Prostate gland (tissue), 2 donors: ENCODE data around the gene UNC5A. TPM values are rescaled to one million over a fixed set of nuclear protein-coding genes. Genes with fewer than 3 reads are reported as not detected.

Experiments
- DNase-seq: peaks from one replicate; pipeline ENCODE4 v3.0.0-alpha.2; 2019; ENCODE audit warnings: low spot score
- H3K27ac ChIP-seq, 2 donors: fragments of 200-600 bp; sonication (generic); 2 replicates each; pipeline ENCODE4 v1.5.1; 2017 to 2019
- H3K27me3 ChIP-seq: fragments of 200-600 bp; sonication (generic); replicated peaks from 2 replicates; pipeline ENCODE4 v1.5.1; 2019; ENCODE audit not compliant: insufficient read depth
- H3K36me3 ChIP-seq, 2 donors: fragments of 200-600 bp; sonication (generic); 1 replicate in 1 of 2; 2 replicates in 1 of 2; pipeline versions ENCODE4 v1.5.1 to v1.8.1; 2017 to 2019
- H3K4me1 ChIP-seq: fragments of 200-600 bp; sonication (generic); replicated peaks from 2 replicates; pipeline ENCODE4 v1.5.1; 2019
- H3K4me3 ChIP-seq, 2 donors: fragments of 200-600 bp; sonication (generic); 2 replicates each; pipeline ENCODE4 v1.5.1; 2017 to 2019
- H3K9me3 ChIP-seq: fragments of 200-600 bp; sonication (generic); 2 replicates; pipeline ENCODE4 v1.5.1; 2017
- CTCF ChIP-seq, 4 experiments: fragments of 200-600 bp in 2 of 4; fragments of 450-650 bp in 2 of 4; sonication (generic) in 2 of 4; IDR thresholded peaks; 1 replicate in 3 of 4; 2 replicates in 1 of 4; pipeline ENCODE4 v1.5.1; 2016 to 2019; ENCODE audit warnings: antibody characterized with exemption in 4 of 4, mild to moderate bottlenecking in 2 of 4, moderate library complexity in 2 of 4
- POLR2A ChIP-seq: fragments of 450-650 bp; IDR thresholded peaks from one replicate; pipeline ENCODE4 v1.6.1; 2016; ENCODE audit warnings: antibody characterized with exemption, mild to moderate bottlenecking
- POLR2AphosphoS5 ChIP-seq: sonication (generic); formaldehyde crosslinking; IDR thresholded peaks from one replicate; pipeline ENCODE4 v1.6.1; 2017; ENCODE audit warnings: antibody characterized with exemption
- WGBS: methylation state at CpG from one replicate; pipeline ENCODE4 v1.1.5; 2018; 5-methylcytosine and 5-hydroxymethylcytosine counted together
- intact Hi-C: fragments of 100-400 bp; cut with DNase I; formaldehyde crosslinking; loops from one replicate; pipeline ENCODE4 v1.14.2; 2022
- total RNA-seq, 2 donors: library from RNA; depleted of rRNA; stranded (reverse); fragments of >200 nt; gene quantifications; one replicate each; pipeline ENCODE4 v1.1.0, GENCODE V29; 2016

The UNC5A gene
- total RNA-seq, 2 donors from 2014 or later = 0.18 to 1.5 TPM

- DNase-seq = no peak
- no peak overlapping the region for H3K27ac ChIP-seq
- 87% methylated on average over 8 of the region's 8 CpGs for whole genome bisulfite sequencing
- peaks cover 7% of the 10 kb centered on the region for H3K27me3 ChIP-seq
- intact Hi-C loops = no loop called here
- H3K4me1 ChIP-seq = no peaks in the 10 kb centered on the region
- no peaks in the 10 kb centered on the region for H3K36me3 ChIP-seq
- TF ChIP-seq POLR2AphosphoS5 (no peak), POLR2A (no peak), CTCF (IDR thresholded peaks at IDR 0.05) (no peak)
- H3K4me3 ChIP-seq = no peak overlapping the region
- no peaks in the 10 kb centered on the region for H3K9me3 ChIP-seq
These were observed 54.4 kb downstream of the UNC5A start for GRCh38 chr5:176864755-176865154.

- no peak overlapping the region for H3K27ac ChIP-seq
- no peak overlapping the region for H3K4me3 ChIP-seq
- DNase-seq = no peak
- WGBS = 97% methylated on average over 7 of the region's 7 CpGs
- intact Hi-C loops = no loop called here
- no peak for TF ChIP-seq CTCF (IDR thresholded peaks at IDR 0.05)
- no peak for TF ChIP-seq POLR2AphosphoS5
- TF ChIP-seq POLR2A = no peak
- H3K9me3 ChIP-seq = no peaks in the 10 kb centered on the region
- H3K4me1 ChIP-seq = no peaks in the 10 kb centered on the region
- no peaks in the 10 kb centered on the region for H3K36me3 ChIP-seq
- peaks cover 7% of the 10 kb centered on the region for H3K27me3 ChIP-seq
These were observed 55.6 kb downstream of the UNC5A start for GRCh38 chr5:176865964-176866363.

GRCh38 chr5:176866707-176867310 is 56.5 kb downstream of the UNC5A start:
- Histone ChIP-seq H3K9me3 (no peaks in the 10 kb centered on the region), H3K27ac (no peak overlapping the region), H3K4me3 (no peak overlapping the region), H3K4me1 (no peaks in the 10 kb centered on the region), H3K36me3 (no peaks in the 10 kb centered on the region), H3K27me3 (peaks cover 7% of the 10 kb centered on the region)
- TF ChIP-seq CTCF (IDR thresholded peaks at IDR 0.05) = no peak
- TF ChIP-seq POLR2A = no peak
- no peak for TF ChIP-seq POLR2AphosphoS5
- no peak for DNase-seq
- intact Hi-C loops = no loop called here
- 32% methylated on average over 16 of the region's 16 CpGs for WGBS

GRCh38 chr5:176868126-176868525 is 57.8 kb downstream of the UNC5A start:
- WGBS = 90% methylated on average over 11 of the region's 14 CpGs
- no peaks in the 10 kb centered on the region for H3K9me3 ChIP-seq
- H3K4me1 ChIP-seq = no peaks in the 10 kb centered on the region
- TF ChIP-seq POLR2AphosphoS5 = no peak
- TF ChIP-seq CTCF (IDR thresholded peaks at IDR 0.05) = no peak
- H3K27me3 ChIP-seq = peaks cover 3% of the 10 kb centered on the region
- DNase-seq = no peak
- intact Hi-C loops = no loop called here
- H3K36me3 ChIP-seq = no peaks in the 10 kb centered on the region
- H3K27ac ChIP-seq = no peak overlapping the region
- H3K4me3 ChIP-seq = no peak overlapping the region

GRCh38 chr5:176868731-176869130 is 58.4 kb downstream of the UNC5A start:
- Histone ChIP-seq H3K27ac (no peak overlapping the region), H3K4me3 (no peak overlapping the region), H3K36me3 (no peaks in the 10 kb centered on the region), H3K9me3 (no peaks in the 10 kb centered on the region), H3K4me1 (no peaks in the 10 kb centered on the region), H3K27me3 (peaks cover 3% of the 10 kb centered on the region)
- TF ChIP-seq POLR2A (no peak), POLR2AphosphoS5 (no peak), CTCF (IDR thresholded peaks at IDR 0.05) (no peak)
- WGBS = 92% methylated on average over 17 of the region's 20 CpGs
- intact Hi-C loops = no loop called here
- no peak for DNase-seq
